NCI-H2107 treated with DMSO at 0.1 percent for 48 hours (cell line): ENCODE results near the gene TEX264.

Experiments
- DNase-seq: peaks from one replicate; lab custom pipeline; 2025; ENCODE audit not compliant: unreplicated experiment; lab: John Stamatoyannopoulos, UW

Gene TEX264

GRCh38 chr3:51673802-51674654 lies 3.0 kb downstream of the TEX264 start:
- no peak for DNase-seq

- DNase-seq: no peak
Observed at GRCh38 chr3:51675201-51675611, 4.2 kb downstream of the TEX264 start.

- DNase-seq: no peak
Observed at GRCh38 chr3:51676102-51676640, 5.1 kb downstream of the TEX264 start.

- DNase-seq: no peak
Observed at GRCh38 chr3:51677358-51677757, 6.3 kb downstream of the TEX264 start.

GRCh38 chr3:51678186-51678585 lies 7.1 kb downstream of the TEX264 start:
- DNase-seq: no peak

GRCh38 chr3:51678641-51679040 lies 7.6 kb downstream of the TEX264 start:
- no peak for DNase-seq

GRCh38 chr3:51679318-51679717 lies 8.3 kb downstream of the TEX264 start:
- no peak for DNase-seq

GRCh38 chr3:51679777-51680176 lies 8.7 kb downstream of the TEX264 start:
- no peak for DNase-seq

GRCh38 chr3:51680196-51680595 lies 9.1 kb downstream of the TEX264 start:
- DNase-seq: no peak

GRCh38 chr3:51680663-51681230 lies 9.7 kb downstream of the TEX264 start:
- no peak for DNase-seq

- no peak for DNase-seq
Observed at GRCh38 chr3:51681453-51681852, 10.4 kb downstream of the TEX264 start.

- peak; percentile 67 for DNase-seq
Observed at GRCh38 chr3:51682079-51682478, 11.0 kb downstream of the TEX264 start.

- no peak for DNase-seq
Observed at GRCh38 chr3:51682526-51682925, 11.5 kb downstream of the TEX264 start.

- DNase-seq: no peak
Observed at GRCh38 chr3:51683566-51683965, 12.5 kb downstream of the TEX264 start.

- no peak for DNase-seq
Observed at GRCh38 chr3:51684971-51685751, 14.1 kb downstream of the TEX264 start.

- no peak for DNase-seq
Observed at GRCh38 chr3:51686056-51686455, 15.0 kb downstream of the TEX264 start.

GRCh38 chr3:51686512-51687215 lies 15.6 kb downstream of the TEX264 start:
- no peak for DNase-seq

GRCh38 chr3:51687431-51688205 lies 16.6 kb downstream of the TEX264 start:
- no peak for DNase-seq

GRCh38 chr3:51688206-51688600 lies 17.2 kb downstream of the TEX264 start:
- no peak for DNase-seq

GRCh38 chr3:51691021-51691420 lies 20.0 kb downstream of the TEX264 start:
- DNase-seq: no peak
